Subcutaneous abdominal adipose tissue (tissue), 5 donors: ENCODE data around the gene IGSF9B.

Experiments
- H3K27ac ChIP-seq: one replicate; pipeline ENCODE4 v1.7.0; 2013; ENCODE audit warnings: low read depth, mild to moderate bottlenecking, inconsistent platforms, low read length, moderate library complexity
- H3K27me3 ChIP-seq, 5 donors: one replicate each; pipeline ENCODE4 v1.7.0; 2013; ENCODE audit warnings: low read length in 5 of 5, inconsistent platforms in 1 of 5; ENCODE audit not compliant: control insufficient read depth in 5 of 5, insufficient read depth in 4 of 5
- H3K36me3 ChIP-seq, 5 donors: one replicate each; pipeline ENCODE4 v1.7.0; 2013; ENCODE audit warnings: low read length in 5 of 5; ENCODE audit not compliant: control insufficient read depth in 5 of 5, insufficient read depth in 5 of 5
- H3K4me1 ChIP-seq, 5 donors: one replicate each; pipeline ENCODE4 v1.7.0; 2013; ENCODE audit warnings: low read length in 5 of 5, mild to moderate bottlenecking in 3 of 5, moderate library complexity in 1 of 5; ENCODE audit not compliant: control insufficient read depth in 5 of 5, insufficient read depth in 5 of 5
- H3K4me3 ChIP-seq, 5 donors: one replicate each; pipeline ENCODE4 v1.7.0; 2013; ENCODE audit warnings: low read length in 5 of 5, low read depth in 1 of 5
- H3K9ac ChIP-seq, 5 donors: one replicate each; pipeline ENCODE4 v1.7.0; 2013; ENCODE audit warnings: low read length in 5 of 5, mild to moderate bottlenecking in 4 of 5, moderate library complexity in 3 of 5
- H3K9me3 ChIP-seq, 5 donors: one replicate each; pipeline ENCODE4 v1.7.0; 2013; ENCODE audit warnings: low read length in 5 of 5; ENCODE audit not compliant: control insufficient read depth in 5 of 5
- donor health status: healthy.
- donor health status: healthy.
- donor health status: healthy.
- donor health status: healthy.
- donor health status: healthy.

The IGSF9B gene

DNA sequence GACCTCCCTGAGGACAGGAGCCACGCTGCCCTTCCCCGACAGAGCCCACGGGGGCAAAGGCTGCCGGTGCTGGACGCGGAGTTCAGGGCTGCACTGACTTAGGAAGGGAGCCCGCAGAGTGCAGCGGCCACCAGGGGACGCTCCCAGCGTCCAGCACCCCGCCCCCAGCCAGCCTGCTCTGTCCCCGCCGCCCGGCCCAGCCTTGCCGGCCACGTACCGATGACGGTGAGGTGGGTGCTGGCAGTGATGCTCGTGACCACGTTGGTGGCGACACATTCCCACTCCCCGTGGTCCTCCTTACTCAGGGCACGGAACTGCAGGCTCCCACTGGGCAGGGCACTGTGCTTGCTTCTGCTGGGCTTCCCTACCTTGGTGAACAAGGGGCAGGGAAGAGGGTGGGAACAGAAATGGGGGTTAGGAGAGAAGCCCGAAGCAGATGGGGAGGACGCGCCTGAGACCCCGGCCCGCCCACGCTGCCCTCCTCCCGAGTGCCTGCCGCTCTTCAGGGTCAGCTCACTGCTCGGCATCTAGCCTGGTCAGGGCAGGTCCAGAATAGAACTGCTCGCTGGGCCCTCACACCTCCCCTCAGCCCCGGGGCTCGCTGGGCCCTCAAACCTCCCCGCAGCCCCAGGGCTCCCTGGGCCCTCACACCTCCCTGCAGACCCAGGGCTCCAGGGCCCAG, 25.9 kb downstream of the IGSF9B start:
- H3K4me1 ChIP-seq, result peaks cover 0 to 14% (median 6%) of the 10 kb centered on the region in 5 donors
- no peak overlapping the region for H3K4me3 ChIP-seq
- no peak overlapping the region for H3K27ac ChIP-seq
- no peaks in the 10 kb centered on the region for H3K36me3 ChIP-seq
- peaks cover 10 to 22% (median 16%) of the 10 kb centered on the region in 5 donors for H3K27me3 ChIP-seq
- H3K9ac ChIP-seq, result no peak overlapping the region
- H3K9me3 ChIP-seq, result no peaks in the 10 kb centered on the region

DNA sequence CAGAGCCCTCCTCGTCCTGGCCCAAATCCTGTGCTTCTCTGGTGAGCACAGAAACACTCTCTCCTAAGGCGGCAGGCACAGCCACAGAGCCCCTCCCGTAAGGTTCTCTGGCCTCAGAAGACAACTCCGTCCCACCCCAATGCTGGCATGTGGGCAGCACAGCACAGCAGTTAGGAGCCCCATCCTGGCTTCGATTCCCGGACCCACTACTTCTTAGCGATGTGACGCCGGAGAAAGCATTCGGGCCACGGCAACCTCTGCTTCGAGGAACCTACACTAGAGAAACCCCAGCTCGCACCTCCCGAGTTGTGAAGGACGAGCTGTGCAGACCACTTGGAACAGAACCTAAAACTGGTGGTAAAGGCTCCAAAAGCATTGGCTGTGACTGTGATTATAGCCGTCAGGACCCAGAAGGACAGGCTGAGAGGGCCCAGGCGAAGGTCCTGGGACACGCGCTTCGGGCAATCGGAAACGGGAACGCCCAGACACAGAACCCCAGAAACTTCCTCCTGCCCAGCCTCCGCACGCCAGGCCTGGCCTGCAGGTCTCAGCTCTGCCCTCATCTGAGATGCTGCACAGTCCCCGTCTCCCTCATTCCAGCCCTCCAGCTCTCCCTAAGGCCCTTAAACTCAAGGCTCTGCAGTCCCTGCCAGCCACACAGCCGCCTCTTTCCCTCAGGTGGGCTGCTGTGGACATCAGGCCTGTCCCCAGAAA, 26.6 kb downstream of the IGSF9B start:
- no peak overlapping the region for H3K4me3 ChIP-seq
- H3K9ac ChIP-seq, result no peak overlapping the region
- H3K9me3 ChIP-seq, result no peaks in the 10 kb centered on the region
- no peaks in the 10 kb centered on the region for H3K36me3 ChIP-seq
- no peak overlapping the region for H3K27ac ChIP-seq
- peaks cover 0 to 14% (median 6%) of the 10 kb centered on the region in 5 donors for H3K4me1 ChIP-seq
- H3K27me3 ChIP-seq, result peaks cover 10 to 22% (median 16%) of the 10 kb centered on the region in 5 donors

DNA sequence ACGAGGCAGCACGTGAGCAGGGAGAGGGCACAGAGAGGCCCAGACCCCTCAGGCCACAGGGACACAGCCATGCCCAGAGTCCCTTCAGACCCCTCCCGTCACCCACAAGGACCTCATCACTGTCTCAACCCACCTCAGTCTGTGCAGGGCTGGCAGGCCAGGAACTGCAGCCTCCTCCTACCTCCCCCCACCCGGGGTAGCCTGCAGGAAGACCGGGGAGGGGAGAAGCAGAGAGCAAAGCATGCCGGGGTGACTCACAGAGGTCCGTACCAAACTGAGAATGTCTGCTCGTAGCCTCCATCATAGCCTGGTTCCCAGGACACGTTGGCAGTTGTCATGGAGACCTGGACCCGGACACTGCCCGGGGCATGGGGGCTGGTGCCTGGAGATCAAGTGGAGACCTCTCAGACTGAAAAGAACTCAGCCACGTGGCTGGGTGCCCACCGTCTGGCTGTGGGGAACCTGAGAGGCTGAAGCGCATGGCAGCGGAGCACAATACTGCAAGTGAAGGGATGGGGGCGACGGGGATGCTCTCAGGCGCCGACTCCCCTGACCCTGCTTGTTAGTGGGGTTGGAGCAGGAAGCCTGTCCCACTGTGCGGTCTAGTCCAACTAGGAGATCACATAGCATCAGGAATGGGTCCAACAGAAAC, 27.2 kb downstream of the IGSF9B start:
- no peak overlapping the region for H3K27ac ChIP-seq
- H3K4me1 ChIP-seq, result peaks cover 0 to 14% (median 6%) of the 10 kb centered on the region in 5 donors

DNA sequence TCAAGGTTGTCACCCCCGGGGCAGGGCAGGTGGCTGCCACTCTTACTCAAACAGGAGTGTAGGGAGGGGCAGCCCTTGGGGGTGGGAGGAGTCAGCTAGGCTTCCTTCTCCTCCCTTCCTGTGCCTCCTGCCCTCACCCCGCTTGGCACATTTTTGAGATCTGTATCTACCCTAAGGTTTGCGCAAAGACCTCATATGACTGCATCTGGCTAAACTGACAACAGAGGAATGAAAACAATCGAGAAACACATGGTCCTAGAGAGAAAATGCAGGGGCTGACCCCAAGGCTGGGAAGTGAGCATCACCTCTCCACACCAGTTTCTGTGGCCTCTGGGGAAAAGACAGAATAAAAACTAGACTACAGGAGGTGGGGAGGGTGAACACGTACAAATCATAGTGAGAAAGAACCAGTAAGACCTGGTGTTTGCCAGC, 28.1 kb downstream of the IGSF9B start:
- H3K4me1 ChIP-seq, result peaks cover 0 to 14% (median 6%) of the 10 kb centered on the region in 5 donors
- H3K27ac ChIP-seq, result no peak overlapping the region
- H3K36me3 ChIP-seq, result no peaks in the 10 kb centered on the region
- peaks cover 0 to 3% (median 0%) of the 10 kb centered on the region in 5 donors for H3K9me3 ChIP-seq
- H3K9ac ChIP-seq, result no peak overlapping the region
- H3K27me3 ChIP-seq, result peaks cover 10 to 22% (median 16%) of the 10 kb centered on the region in 5 donors
- H3K4me3 ChIP-seq, result no peak overlapping the region

More for the DNA sequence above, 27.2 kb downstream of the IGSF9B start:
- no peak overlapping the region for H3K4me3 ChIP-seq
- no peak overlapping the region for H3K9ac ChIP-seq
- H3K36me3 ChIP-seq, result no peaks in the 10 kb centered on the region
- peaks cover 10 to 22% (median 16%) of the 10 kb centered on the region in 5 donors for H3K27me3 ChIP-seq
- peaks cover 0 to 3% (median 0%) of the 10 kb centered on the region in 5 donors for H3K9me3 ChIP-seq

DNA sequence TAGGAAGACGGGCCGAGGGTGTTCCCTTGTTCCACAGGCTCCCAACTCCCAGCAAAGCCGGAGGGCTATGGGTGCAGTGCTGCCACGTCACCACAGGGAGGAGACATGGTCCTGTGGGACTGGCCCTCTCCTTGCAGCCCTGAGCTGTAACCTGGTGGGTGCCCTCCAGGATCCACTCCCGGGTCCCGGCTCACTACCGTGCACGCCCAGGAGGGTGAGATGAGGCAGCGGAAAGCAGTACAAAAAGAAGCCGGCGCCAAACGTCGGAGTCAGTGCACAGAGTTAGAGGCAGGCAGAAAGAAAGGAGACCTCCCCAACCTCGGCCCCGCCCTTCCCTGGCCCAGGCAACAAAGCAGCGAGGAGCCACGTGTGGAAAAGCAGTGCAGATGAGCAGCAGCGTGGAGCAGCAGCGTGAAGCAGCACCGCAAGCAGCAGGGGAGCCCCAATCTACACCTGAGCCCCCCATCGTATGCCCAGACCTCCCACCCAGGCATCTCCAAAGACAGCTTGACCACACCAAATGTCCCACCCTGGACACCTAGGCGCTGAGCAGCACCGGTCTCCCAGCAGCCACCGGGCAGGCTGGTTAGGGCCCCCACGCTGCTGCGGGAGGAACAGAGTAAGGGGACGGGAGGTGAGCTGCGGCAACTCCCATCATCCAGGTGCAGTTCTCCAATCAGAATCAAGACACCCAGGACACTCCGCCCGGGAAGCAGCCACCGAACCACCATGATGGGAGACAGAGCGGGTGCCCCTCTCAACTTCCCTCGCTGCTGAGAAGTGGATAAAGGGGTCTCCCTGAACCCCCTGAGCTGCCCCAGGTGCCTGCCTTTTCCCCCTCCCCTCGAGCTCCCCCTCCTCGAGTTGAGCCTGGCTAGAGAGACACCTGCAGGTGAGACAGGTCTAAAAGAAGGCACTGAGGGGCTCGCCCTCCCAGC, 28.8 kb downstream of the IGSF9B start:
- Histone ChIP-seq H3K27ac (no peak overlapping the region), H3K9ac (no peak overlapping the region), H3K27me3 (peaks cover 10 to 22% (median 16%) of the 10 kb centered on the region in 5 donors), H3K4me1 (peaks cover 0 to 14% (median 6%) of the 10 kb centered on the region in 5 donors), H3K4me3 (peak overlapping the region in 2 of 5 donors; percentile 35 to 51), H3K9me3 (peaks cover 0 to 3% (median 0%) of the 10 kb centered on the region in 5 donors), H3K36me3 (no peaks in the 10 kb centered on the region)

DNA sequence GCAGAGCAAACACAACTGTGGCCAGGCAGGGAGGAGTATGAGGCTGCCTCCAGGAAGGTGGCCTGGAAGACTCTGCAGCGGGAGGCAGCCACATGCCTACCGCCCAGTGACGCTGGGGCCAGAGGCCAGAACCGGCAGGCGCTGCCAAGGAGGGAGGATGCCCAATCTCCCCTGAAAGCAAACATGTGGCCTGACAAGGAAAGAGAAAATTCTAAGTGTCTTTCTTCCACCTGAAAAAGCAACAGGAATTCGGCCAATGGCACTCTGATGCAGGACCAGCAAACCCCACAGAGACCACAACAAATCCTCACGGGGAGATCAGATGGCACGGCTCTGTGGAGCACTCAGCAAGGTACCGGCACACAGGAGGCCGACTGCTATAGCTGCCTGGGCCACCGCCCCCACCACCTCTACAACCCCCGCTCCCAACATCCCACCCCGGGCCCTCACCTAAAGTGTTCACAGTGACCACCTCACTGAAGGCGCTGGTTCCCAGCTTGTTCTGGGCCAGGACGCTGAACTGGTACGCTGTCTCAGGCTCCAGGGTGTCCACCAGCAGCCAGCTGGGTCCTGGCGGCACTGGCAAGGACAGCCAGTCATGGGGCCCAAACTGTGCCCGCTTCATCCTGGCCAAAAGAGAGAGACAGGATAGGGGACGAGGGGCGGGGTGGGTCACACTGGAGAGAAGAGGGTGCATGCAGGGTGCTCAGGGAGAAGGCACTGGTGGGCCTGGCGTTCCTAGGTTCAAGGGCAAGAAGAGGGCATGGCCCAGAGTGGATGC, 30.1 kb downstream of the IGSF9B start:
- Histone ChIP-seq H3K9me3 (peaks cover 0 to 3% (median 0%) of the 10 kb centered on the region in 5 donors), H3K27ac (no peak overlapping the region), H3K4me1 (peaks cover 0 to 14% (median 6%) of the 10 kb centered on the region in 5 donors)

DNA sequence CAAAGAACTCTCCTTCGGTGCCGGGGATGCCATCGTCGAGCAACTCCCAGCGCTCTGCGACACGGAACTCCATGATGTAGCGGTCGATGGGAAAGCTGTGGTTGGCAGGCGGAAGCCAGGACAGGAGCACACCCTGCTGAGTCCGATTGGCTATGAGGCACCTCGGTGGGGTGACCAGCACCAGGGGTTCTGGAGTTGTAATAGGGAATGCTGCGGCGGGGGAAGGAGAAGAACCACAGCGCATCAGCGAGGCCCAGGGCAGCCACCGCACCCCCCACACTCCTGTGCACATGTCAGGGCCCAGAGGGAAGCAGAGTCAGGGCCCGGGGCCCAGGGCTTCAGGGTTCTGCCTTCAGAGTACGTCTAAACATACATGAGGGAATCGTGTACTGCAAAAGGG, 31.0 kb downstream of the IGSF9B start:
- H3K9ac ChIP-seq, result no peak overlapping the region
- H3K27ac ChIP-seq, result no peak overlapping the region
- H3K4me1 ChIP-seq, result peaks cover 0 to 14% (median 6%) of the 10 kb centered on the region in 5 donors
- no peaks in the 10 kb centered on the region for H3K36me3 ChIP-seq
- peaks cover 10 to 22% (median 13%) of the 10 kb centered on the region in 5 donors for H3K27me3 ChIP-seq
- H3K4me3 ChIP-seq, result no peak overlapping the region
- peaks cover 0 to 3% (median 0%) of the 10 kb centered on the region in 5 donors for H3K9me3 ChIP-seq

More for the DNA sequence above, 30.1 kb downstream of the IGSF9B start:
- Histone ChIP-seq H3K36me3 (no peaks in the 10 kb centered on the region), H3K4me3 (no peak overlapping the region), H3K9ac (no peak overlapping the region), H3K27me3 (peaks cover 10 to 22% (median 15%) of the 10 kb centered on the region in 5 donors)

DNA sequence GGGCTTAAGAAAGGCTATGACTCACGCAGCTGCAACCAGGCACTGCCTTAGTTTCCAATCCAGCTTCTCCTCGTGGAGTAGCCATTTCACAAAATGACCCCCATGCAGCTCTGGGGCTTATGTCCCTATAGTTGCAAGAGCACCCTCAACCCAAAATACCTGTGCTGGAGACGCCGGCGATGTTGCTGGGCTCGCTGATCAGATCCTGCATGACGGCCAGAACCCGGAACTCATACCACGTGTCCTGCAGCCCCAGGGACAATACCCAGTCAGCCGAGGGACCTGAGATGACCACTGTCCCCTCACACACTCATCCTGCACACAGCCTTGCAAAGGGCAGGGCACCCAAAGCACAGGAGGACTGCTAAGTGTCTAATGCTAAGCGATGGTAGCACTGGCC, 32.1 kb downstream of the IGSF9B start:
- Histone ChIP-seq H3K4me3 (no peak overlapping the region), H3K4me1 (peaks cover 0 to 14% (median 6%) of the 10 kb centered on the region in 5 donors), H3K9ac (no peak overlapping the region), H3K36me3 (no peaks in the 10 kb centered on the region), H3K27me3 (peaks cover 8 to 14% (median 13%) of the 10 kb centered on the region in 5 donors), H3K27ac (no peak overlapping the region), H3K9me3 (peaks cover 0 to 3% (median 0%) of the 10 kb centered on the region in 5 donors)
